DOHH2 (cell line): ENCODE measurements around the gene CNOT3.

ENCODE experiments used
- H3F3A ChIP-seq: fragments of 200-600 bp; sonication (generic), shearing (Covaris generic); 2 replicates; pipeline ENCODE4 v1.6.0; 2016; ENCODE audit warnings: antibody characterized with exemption, mild to moderate bottlenecking; ENCODE audit not compliant: control insufficient read depth, insufficient read depth
- H3K27ac ChIP-seq: fragments of 200-600 bp; sonication (generic); 2 replicates; pipeline ENCODE4 v1.5.1; 2014; ENCODE audit warnings: low read depth, mild to moderate bottlenecking, low read length, moderate library complexity
- H3K27me3 ChIP-seq: fragments of 200-600 bp; sonication (generic); 2 replicates; pipeline ENCODE4 v1.6.1; 2014; ENCODE audit warnings: mild to moderate bottlenecking, low read length, mixed read lengths; ENCODE audit not compliant: control insufficient read depth
- H3K36me3 ChIP-seq: fragments of 200-600 bp; sonication (generic); 2 replicates; pipeline ENCODE4 v1.6.1; 2014; ENCODE audit warnings: mild to moderate bottlenecking, low read length, moderate library complexity, mixed read lengths; ENCODE audit not compliant: control insufficient read depth
- H3K4me1 ChIP-seq: fragments of 200-600 bp; sonication (generic); 2 replicates; pipeline ENCODE4 v1.6.1; 2014; ENCODE audit warnings: mild to moderate bottlenecking, low read length, mixed read lengths; ENCODE audit not compliant: control insufficient read depth
- H3K4me2 ChIP-seq: fragments of 200-600 bp; sonication (generic); 2 replicates; pipeline ENCODE4 v1.6.0; 2014; ENCODE audit warnings: mild to moderate bottlenecking, low read length, moderate library complexity
- H3K4me3 ChIP-seq: fragments of 200-600 bp; sonication (generic); 2 replicates; pipeline ENCODE4 v1.5.1; 2014; ENCODE audit warnings: mild to moderate bottlenecking, low read length, mixed read lengths
- H3K79me2 ChIP-seq: fragments of 200-600 bp; sonication (generic); 2 replicates; pipeline ENCODE4 v1.6.1; 2014; ENCODE audit warnings: mild to moderate bottlenecking, low read length, mixed read lengths; ENCODE audit not compliant: control insufficient read depth
- H3K9me2 ChIP-seq: fragments of 200-600 bp; sonication (generic); replicated peaks from 2 replicates; pipeline ENCODE4 v1.6.1; 2014; ENCODE audit warnings: mild to moderate bottlenecking, low read length, mixed read lengths; ENCODE audit not compliant: control insufficient read depth
- H3K9me3 ChIP-seq: fragments of 200-600 bp; sonication (generic); 2 replicates; pipeline ENCODE4 v1.6.1; 2014; ENCODE audit warnings: antibody characterized with exemption, low read length, mixed read lengths; ENCODE audit not compliant: control insufficient read depth, insufficient read depth
- H4K20me1 ChIP-seq: fragments of 200-600 bp; sonication (generic); 2 replicates; pipeline ENCODE4 v1.6.0; 2014; ENCODE audit warnings: low read depth, mild to moderate bottlenecking, antibody characterized with exemption, low read length, moderate library complexity; ENCODE audit not compliant: control insufficient read depth, insufficient read depth
- EZH2phosphoT487 ChIP-seq: fragments of 200-600 bp; sonication (generic); IDR thresholded peaks from 2 replicates; pipeline ENCODE4 v1.6.1; 2017; ENCODE audit warnings: borderline replicate concordance, mild to moderate bottlenecking, antibody characterized with exemption, low read length, moderate library complexity, mixed read lengths
- TF ChIP-seq, protein P1 (sequence below): fragments of 200-600 bp; sonication (generic); IDR thresholded peaks from one replicate; pipeline ENCODE4 v1.5.1; 2014; ENCODE audit warnings: antibody characterized with exemption, mild to moderate bottlenecking, low read depth, low read length; ENCODE audit not compliant: poor library complexity, severe bottlenecking

CNOT3 gene

DNA sequence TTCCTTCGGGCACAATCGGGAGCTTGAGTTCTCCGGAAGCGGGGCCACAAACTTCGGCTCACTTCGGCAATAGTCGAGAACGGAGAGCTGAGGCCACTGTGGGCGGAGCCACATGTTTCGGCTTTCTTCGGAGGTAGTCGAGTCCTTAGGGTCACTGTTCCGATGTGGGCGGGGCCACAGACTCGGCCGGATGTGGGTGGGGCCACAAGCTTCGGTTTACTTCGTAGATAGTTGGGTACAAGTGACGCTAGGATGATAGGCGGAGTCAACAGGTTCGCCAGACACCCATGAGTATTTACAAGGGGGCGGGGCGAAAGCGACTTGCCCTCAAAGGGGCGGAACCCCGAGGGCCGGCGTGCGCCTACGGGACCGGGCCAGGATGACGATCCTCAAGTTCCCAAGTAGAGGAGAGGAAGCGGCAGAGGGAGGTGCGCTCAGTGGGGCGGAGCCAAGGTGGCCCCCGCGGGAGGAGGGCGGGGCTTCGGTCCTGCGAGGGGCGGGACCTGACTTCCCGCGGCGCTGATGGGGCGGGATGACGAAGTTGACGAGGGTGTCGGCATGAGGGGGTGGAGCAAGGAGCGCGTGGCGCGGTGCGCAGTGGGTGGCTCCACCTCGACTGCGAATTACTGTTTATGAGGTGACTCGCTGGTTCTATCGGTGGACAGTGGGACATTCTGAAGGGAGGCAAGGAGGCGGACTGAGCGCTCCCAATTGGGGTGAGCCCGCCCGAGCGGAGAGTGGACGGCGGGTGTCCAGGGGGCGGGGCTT, 52.4 kb downstream of the CNOT3 start:
- peak overlapping the region; percentile 83 for H3K27ac ChIP-seq
- H3K9me2 ChIP-seq, result no peaks in the 10 kb centered on the region
- H3K27me3 ChIP-seq, result no peaks in the 10 kb centered on the region
- TF ChIP-seq, protein P1, sequence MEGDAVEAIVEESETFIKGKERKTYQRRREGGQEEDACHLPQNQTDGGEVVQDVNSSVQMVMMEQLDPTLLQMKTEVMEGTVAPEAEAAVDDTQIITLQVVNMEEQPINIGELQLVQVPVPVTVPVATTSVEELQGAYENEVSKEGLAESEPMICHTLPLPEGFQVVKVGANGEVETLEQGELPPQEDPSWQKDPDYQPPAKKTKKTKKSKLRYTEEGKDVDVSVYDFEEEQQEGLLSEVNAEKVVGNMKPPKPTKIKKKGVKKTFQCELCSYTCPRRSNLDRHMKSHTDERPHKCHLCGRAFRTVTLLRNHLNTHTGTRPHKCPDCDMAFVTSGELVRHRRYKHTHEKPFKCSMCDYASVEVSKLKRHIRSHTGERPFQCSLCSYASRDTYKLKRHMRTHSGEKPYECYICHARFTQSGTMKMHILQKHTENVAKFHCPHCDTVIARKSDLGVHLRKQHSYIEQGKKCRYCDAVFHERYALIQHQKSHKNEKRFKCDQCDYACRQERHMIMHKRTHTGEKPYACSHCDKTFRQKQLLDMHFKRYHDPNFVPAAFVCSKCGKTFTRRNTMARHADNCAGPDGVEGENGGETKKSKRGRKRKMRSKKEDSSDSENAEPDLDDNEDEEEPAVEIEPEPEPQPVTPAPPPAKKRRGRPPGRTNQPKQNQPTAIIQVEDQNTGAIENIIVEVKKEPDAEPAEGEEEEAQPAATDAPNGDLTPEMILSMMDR, result no peak
- no peak for TF ChIP-seq EZH2phosphoT487
- H3K9me3 ChIP-seq, result no peaks in the 10 kb centered on the region
- peaks cover 25% of the 10 kb centered on the region for H3K36me3 ChIP-seq
- peak overlapping the region; percentile 85 for H3K4me3 ChIP-seq
- no peaks in the 10 kb centered on the region; the same call in 1 of the 2 replicates for H3F3A ChIP-seq
- peaks cover 29% of the 10 kb centered on the region for H3K79me2 ChIP-seq
- peaks cover 4% of the 10 kb centered on the region; the same call in 1 of the 2 replicates for H4K20me1 ChIP-seq
- H3K4me1 ChIP-seq, result peaks cover 19% of the 10 kb centered on the region
- H3K4me2 ChIP-seq, result peak overlapping the region; percentile 95

DNA sequence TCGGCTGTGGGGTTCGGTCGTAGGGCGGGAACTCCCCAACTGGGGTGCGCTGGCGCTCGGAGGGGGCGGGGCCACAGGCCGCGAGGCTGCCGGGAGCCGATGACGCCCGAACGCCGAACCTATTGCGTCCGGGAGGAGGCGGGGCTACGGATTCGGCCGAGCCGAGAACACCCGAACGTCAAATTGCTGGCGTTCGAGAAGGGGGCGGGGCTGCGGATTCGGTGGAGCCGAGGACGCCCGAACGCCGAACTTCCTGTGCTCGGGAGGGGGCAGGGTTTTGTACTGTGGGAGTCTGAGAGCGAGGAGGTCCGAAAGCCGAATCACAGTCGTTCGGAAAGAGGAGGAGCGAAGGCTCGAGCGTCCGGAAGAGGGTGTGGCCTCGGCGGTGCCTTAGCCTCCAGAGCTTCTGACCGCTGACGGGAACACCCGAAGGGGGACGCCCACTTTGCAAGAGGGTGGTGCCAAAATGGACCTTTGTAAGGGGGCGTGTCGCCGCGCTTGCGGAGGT, 53.0 kb downstream of the CNOT3 start:
- H3K4me2 ChIP-seq, result peak overlapping the region; percentile 95
- H3K9me2 ChIP-seq, result no peaks in the 10 kb centered on the region
- TF ChIP-seq EZH2phosphoT487, result no peak
- TF ChIP-seq, protein P1, result no peak

DNA sequence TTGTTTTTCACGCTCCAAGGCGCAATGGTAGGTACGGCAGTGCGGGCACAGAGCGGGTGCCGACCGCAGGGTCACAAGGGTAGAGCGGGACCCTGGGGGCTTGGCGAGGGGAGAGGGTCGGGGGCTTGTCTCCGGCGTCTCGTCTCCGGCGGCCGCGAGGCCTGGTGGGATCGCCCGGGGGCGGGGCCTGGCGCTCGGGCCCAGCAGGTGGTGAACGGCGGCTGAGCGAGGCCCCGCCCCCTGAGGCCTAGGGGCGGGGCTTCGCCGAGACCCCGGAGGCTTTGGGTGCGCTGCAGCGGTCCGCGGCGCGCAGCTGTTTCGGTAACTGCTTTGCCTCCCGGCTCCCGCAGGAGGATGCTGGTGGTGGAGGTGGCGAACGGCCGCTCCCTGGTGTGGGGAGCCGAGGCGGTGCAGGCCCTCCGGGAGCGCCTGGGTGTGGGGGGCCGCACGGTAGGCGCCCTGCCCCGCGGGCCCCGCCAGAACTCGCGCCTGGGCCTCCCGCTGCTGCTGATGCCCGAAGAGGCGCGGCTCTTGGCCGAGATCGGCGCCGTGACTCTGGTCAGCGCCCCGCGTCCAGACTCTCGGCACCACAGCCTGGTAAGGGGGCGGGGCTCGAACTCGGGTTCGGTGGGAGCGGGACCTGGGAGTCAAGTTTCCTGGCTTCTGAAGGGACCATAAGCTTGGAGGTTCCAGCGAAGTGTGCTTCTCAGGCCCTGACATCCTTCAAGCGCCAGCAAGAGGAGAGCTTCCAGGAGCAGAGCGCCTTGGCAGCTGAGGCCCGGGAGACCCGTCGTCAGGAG, 53.6 kb downstream of the CNOT3 start, which contains the start of gene TSEN34:
Gene TSEN34, plus strand, starts transcription at position 298 of the 800 bp plus-strand sequence. Its CDS starts 57 bp downstream, at position 355.
- Histone ChIP-seq H3K4me2 (peak within 1 kb of the TSS; percentile 95), H3K36me3 (peaks cover 25% of the 10 kb centered on the region), H3K4me1 (peaks cover 19% of the 10 kb centered on the region), H3K79me2 (peaks cover 29% of the 10 kb centered on the region), H3K4me3 (peak within 1 kb of the TSS; percentile 85), H4K20me1 (peaks cover 4% of the 10 kb centered on the region; the same call in 1 of the 2 replicates), H3K27ac (peak within 1 kb of the TSS; percentile 83), H3K9me2 (no peaks in the 10 kb centered on the region), H3K9me3 (no peaks in the 10 kb centered on the region), H3K27me3 (no peaks in the 10 kb centered on the region), H3F3A (no peaks in the 10 kb centered on the region; the same call in 1 of the 2 replicates)
- TF ChIP-seq, protein P1, result no peak
- TF ChIP-seq EZH2phosphoT487, result no peak

More for the DNA sequence above, 53.0 kb downstream of the CNOT3 start:
- Histone ChIP-seq H3F3A (no peaks in the 10 kb centered on the region; the same call in 1 of the 2 replicates), H3K4me1 (peaks cover 19% of the 10 kb centered on the region), H3K4me3 (peak overlapping the region; percentile 85), H3K27ac (peak overlapping the region; percentile 83), H4K20me1 (peaks cover 4% of the 10 kb centered on the region; the same call in 1 of the 2 replicates), H3K79me2 (peaks cover 29% of the 10 kb centered on the region), H3K36me3 (peaks cover 25% of the 10 kb centered on the region), H3K27me3 (no peaks in the 10 kb centered on the region), H3K9me3 (no peaks in the 10 kb centered on the region)
